Erythroblast (primary cell): ENCODE measurements around the gene CLCA1.

Source experiments
- DNase-seq, 2 experiments: peaks; one replicate each; lab custom pipeline; 2025; lab: John Stamatoyannopoulos, UW
- GATA1 ChIP-seq: IDR thresholded peaks from 2 replicates; pipeline ENCODE4 v1.6.1; 2011; ENCODE audit warnings: low read depth, mild to moderate bottlenecking, control low read depth, low read length, moderate library complexity
- POLR2A ChIP-seq: IDR thresholded peaks from 2 replicates; pipeline ENCODE4 v1.6.1; 2011; ENCODE audit warnings: mild to moderate bottlenecking, low read length

CLCA1 gene

GRCh38 chr1:86523670-86524354, 55.1 kb downstream of the CLCA1 start:
- no peak for DNase-seq
- TF ChIP-seq GATA1, result no peak
- TF ChIP-seq POLR2A, result no peak

DNA sequence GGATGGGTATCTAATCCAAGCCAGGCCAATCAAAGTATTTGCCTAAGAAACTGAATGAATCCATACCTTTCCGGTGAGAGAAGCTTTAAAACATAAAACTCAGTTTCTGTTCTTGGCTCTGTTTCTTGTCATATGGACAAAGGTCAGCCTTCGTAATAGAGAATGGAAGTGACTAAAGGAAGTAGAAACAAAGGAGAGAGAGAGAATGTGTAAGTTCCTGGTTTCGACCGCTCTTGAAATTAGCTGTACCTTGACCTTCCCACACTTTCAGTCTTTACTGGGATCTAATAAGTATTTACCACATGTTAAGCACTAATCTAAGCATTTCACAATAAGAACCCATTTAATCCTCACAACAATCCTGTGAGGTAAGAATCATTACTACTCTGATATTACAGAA, 58.6 kb downstream of the CLCA1 start:
- DNase-seq, result no peak
- TF ChIP-seq GATA1 (no peak), POLR2A (no peak)

DNA sequence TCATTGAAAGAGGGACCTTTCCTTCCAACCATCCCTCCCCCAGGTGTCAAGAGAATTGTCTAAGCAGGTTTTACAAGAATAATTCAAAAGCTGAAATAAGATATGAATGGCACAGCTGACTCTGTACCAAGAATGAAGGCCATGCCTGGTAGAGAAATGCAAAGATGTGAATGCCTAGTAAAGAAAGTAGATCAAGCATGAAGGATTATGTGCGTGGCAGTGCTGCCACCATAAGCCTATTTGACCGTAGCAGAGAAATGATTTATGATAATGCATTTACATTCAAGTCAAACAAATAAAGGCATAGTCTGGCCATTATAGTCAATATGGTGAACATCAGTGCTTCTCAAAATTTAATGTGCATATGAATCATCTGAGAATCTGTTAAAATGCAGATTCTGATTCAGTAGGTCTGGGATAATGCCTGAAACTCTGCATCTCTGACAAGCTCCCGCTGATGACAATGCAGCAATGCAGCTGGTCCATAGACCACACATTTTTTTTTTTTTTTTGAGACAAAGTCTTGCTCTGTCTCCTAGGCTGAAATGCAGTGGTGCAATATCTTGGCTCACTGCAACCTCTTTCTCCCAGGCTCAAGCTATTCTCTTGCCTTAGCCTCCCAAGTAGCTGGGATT, 61.6 kb downstream of the CLCA1 start:
- DNase-seq, result no peak
- TF ChIP-seq POLR2A (no peak), GATA1 (no peak)

- TF ChIP-seq POLR2A (no peak), GATA1 (no peak)
- no peak for DNase-seq
Observed at GRCh38 chr1:86537928-86538695, 69.4 kb downstream of the CLCA1 start.

GRCh38 chr1:86538775-86539174, 70.0 kb downstream of the CLCA1 start:
- no peak for TF ChIP-seq POLR2A
- TF ChIP-seq GATA1, result no peak
- no peak for DNase-seq

DNA sequence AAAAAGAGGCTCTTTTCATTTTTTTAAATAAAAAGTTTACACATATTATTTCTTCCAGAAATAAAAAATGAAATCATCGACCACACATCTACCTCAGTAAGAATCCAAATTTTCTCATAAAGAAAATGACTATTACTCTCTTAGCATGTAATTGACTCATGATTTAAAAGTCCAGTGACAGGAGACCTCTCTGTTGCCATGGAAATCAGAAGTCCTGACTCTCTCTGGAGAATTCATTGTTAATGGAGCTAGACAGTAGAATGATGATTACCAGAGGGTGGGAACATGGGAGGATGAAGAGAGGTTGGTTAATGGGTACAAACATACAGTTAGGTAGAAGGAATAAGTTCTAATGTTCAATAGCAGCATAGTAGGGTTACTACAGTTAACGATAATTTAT, 73.1 kb downstream of the CLCA1 start:
- TF ChIP-seq GATA1, result no peak
- TF ChIP-seq POLR2A, result no peak
- no peak for DNase-seq

- TF ChIP-seq GATA1 (no peak), POLR2A (no peak)
- DNase-seq, result no peak
Observed at GRCh38 chr1:86542631-86543030, 73.9 kb downstream of the CLCA1 start.

- DNase-seq, result no peak
Observed at GRCh38 chr1:86546787-86547221, 78.1 kb downstream of the CLCA1 start, which contains the start of gene CLCA4. Gene CLCA4 (plus strand): TSS chr1:86547078. CDS start chr1:86547120, 42 bp downstream.

GRCh38 chr1:86548839-86549238, 80.1 kb downstream of the CLCA1 start:
- TF ChIP-seq POLR2A (no peak), GATA1 (no peak)
- DNase-seq, result no peak

More at GRCh38 chr1:86546787-86547221, 78.1 kb downstream of the CLCA1 start, which contains the start of gene CLCA4:
- TF ChIP-seq POLR2A (no peak), GATA1 (no peak)
